GM12878 (cell line): ENCODE results near the gene CNNM3.

Experiments
- BHLHE40 ChIP-seq, 2 experiments: fragments of 450-650 bp in 1 of 2; IDR thresholded peaks; 2 replicates each; pipeline ENCODE4 v1.6.1; 2011 to 2017; ENCODE audit warnings: low read depth in 2 of 2, borderline replicate concordance in 1 of 2, improper control_type of control experiment in 1 of 2, low read length in 1 of 2, mild to moderate bottlenecking in 1 of 2
- BMI1 ChIP-seq: fragments of 450-650 bp; IDR thresholded peaks from 2 replicates; pipeline ENCODE4 v1.6.1; 2016; ENCODE audit warnings: mild to moderate bottlenecking, moderate library complexity, borderline replicate concordance
- BRCA1 ChIP-seq: IDR thresholded peaks from 2 replicates; pipeline ENCODE4 v1.6.1; 2011; ENCODE audit warnings: low read depth, low read length, improper control_type of control experiment
- EP300 ChIP-seq, 2 experiments: fragments of 150-350 bp in 1 of 2; IDR thresholded peaks; 2 replicates each; pipeline ENCODE4 v1.6.1; 2011 to 2012; ENCODE audit warnings: low read depth in 2 of 2, low read length in 2 of 2, borderline replicate concordance in 1 of 2, improper control_type of control experiment in 1 of 2, inconsistent platforms in 1 of 2; ENCODE audit not compliant: control insufficient read depth in 1 of 2
- GATAD2B ChIP-seq: fragments of 450-650 bp; conservative IDR thresholded peaks from 2 replicates; pipeline ENCODE4 v1.6.1; 2017; ENCODE audit warnings: low read depth, mild to moderate bottlenecking, moderate library complexity
- MXI1 ChIP-seq: fragments of 150-350 bp; IDR thresholded peaks from 2 replicates; pipeline ENCODE4 v1.6.1; 2011; ENCODE audit warnings: low read depth, mild to moderate bottlenecking, inconsistent platforms, low read length, improper control_type of control experiment
- POLR2A ChIP-seq: IDR thresholded peaks from 2 replicates; pipeline ENCODE4 v1.6.1; 2011; ENCODE audit warnings: low read depth, mild to moderate bottlenecking, low read length
- POLR2AphosphoS2 ChIP-seq: IDR thresholded peaks from 2 replicates; pipeline ENCODE4 v1.6.1; 2011; ENCODE audit warnings: low read depth, mild to moderate bottlenecking, low read length, improper control_type of control experiment, moderate library complexity
- POLR2AphosphoS5 ChIP-seq: IDR thresholded peaks from 2 replicates; pipeline ENCODE4 v1.6.1; 2011; ENCODE audit warnings: mild to moderate bottlenecking, low read length, inconsistent platforms
- RAD21 ChIP-seq: IDR thresholded peaks from 2 replicates; pipeline ENCODE4 v1.6.1; 2011; ENCODE audit warnings: mild to moderate bottlenecking, low read depth, low read length, moderate library complexity; ENCODE audit not compliant: insufficient read depth
- TCF7 ChIP-seq: IDR thresholded peaks from 2 replicates; pipeline ENCODE4 v1.6.1; 2014; ENCODE audit warnings: antibody characterized with exemption, borderline replicate concordance
- TF ChIP-seq, protein P1 (sequence below), 3 experiments: IDR thresholded peaks in 2 of 3; conservative IDR thresholded peaks in 1 of 3; 2 replicates each; pipeline ENCODE4 v1.5.1; 2011; ENCODE audit warnings: low read depth in 3 of 3, low read length in 3 of 3, mild to moderate bottlenecking in 3 of 3, control low read depth in 2 of 3, moderate library complexity in 2 of 3, inconsistent platforms in 1 of 3, mixed read lengths in 1 of 3; ENCODE audit not compliant: control insufficient read depth in 2 of 3, insufficient read depth in 1 of 3; ENCODE audit errors: extremely low read depth in 1 of 3
- TF ChIP-seq, protein P2 (sequence below): fragments of 450-650 bp; IDR thresholded peaks from 2 replicates; pipeline ENCODE4 v1.6.1; 2017; ENCODE audit warnings: mild to moderate bottlenecking, moderate library complexity
- TF ChIP-seq, protein P3 (sequence below): IDR thresholded peaks from 2 replicates; pipeline ENCODE4 v1.6.1; 2012; ENCODE audit warnings: low read depth, low read length, improper control_type of control experiment

DNA sequence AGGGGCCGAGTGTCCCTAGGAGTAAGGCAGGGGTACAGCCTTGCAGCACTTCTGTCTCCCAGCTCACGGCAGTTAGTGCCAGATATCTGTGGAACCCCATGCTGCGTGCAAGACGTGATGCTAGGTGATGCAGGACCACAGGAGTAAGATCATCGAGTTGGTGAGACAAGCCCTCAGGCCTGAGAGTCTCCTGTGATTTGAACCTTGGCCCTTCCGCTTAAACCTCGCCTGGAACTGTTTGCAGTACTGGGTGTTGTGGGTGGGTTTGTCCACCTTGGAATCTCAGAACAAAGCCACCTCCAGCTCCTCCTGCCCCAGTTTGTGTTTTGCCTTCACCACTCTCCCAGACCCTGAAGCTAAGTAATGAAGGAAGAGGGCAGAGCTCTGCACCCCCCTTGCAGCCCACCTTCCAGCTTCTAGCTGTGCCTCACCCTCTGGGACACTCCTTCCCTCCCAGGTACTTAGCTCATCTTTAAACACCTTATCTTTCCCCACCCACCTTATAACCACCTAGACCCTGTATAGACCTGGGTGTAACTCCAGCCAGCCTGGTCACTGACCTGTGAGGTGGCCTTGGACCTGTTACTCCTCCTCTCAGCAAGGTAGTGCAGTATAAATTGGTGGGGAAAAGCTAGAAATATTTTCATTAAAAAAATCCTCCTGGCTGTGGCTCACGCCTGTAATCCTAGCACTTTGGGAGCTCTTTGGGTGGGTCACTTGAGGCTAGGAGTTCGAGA lies 48.8 kb upstream of the CNNM3 start:
- TF ChIP-seq, protein P1, sequence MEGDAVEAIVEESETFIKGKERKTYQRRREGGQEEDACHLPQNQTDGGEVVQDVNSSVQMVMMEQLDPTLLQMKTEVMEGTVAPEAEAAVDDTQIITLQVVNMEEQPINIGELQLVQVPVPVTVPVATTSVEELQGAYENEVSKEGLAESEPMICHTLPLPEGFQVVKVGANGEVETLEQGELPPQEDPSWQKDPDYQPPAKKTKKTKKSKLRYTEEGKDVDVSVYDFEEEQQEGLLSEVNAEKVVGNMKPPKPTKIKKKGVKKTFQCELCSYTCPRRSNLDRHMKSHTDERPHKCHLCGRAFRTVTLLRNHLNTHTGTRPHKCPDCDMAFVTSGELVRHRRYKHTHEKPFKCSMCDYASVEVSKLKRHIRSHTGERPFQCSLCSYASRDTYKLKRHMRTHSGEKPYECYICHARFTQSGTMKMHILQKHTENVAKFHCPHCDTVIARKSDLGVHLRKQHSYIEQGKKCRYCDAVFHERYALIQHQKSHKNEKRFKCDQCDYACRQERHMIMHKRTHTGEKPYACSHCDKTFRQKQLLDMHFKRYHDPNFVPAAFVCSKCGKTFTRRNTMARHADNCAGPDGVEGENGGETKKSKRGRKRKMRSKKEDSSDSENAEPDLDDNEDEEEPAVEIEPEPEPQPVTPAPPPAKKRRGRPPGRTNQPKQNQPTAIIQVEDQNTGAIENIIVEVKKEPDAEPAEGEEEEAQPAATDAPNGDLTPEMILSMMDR (IDR thresholded peaks at IDR 0.05 in 2 of 3, conservative IDR thresholded peaks at IDR 0.05 in 1 of 3; ENCODE audit: control insufficient read depth in 2 of 3, extremely low read depth in 1 of 3, insufficient read depth in 1 of 3, low read depth in 3 of 3, low read length in 3 of 3) = no peak
- TF ChIP-seq POLR2AphosphoS5 = no peak
- no peak for TF ChIP-seq GATAD2B
- TF ChIP-seq, protein P2, sequence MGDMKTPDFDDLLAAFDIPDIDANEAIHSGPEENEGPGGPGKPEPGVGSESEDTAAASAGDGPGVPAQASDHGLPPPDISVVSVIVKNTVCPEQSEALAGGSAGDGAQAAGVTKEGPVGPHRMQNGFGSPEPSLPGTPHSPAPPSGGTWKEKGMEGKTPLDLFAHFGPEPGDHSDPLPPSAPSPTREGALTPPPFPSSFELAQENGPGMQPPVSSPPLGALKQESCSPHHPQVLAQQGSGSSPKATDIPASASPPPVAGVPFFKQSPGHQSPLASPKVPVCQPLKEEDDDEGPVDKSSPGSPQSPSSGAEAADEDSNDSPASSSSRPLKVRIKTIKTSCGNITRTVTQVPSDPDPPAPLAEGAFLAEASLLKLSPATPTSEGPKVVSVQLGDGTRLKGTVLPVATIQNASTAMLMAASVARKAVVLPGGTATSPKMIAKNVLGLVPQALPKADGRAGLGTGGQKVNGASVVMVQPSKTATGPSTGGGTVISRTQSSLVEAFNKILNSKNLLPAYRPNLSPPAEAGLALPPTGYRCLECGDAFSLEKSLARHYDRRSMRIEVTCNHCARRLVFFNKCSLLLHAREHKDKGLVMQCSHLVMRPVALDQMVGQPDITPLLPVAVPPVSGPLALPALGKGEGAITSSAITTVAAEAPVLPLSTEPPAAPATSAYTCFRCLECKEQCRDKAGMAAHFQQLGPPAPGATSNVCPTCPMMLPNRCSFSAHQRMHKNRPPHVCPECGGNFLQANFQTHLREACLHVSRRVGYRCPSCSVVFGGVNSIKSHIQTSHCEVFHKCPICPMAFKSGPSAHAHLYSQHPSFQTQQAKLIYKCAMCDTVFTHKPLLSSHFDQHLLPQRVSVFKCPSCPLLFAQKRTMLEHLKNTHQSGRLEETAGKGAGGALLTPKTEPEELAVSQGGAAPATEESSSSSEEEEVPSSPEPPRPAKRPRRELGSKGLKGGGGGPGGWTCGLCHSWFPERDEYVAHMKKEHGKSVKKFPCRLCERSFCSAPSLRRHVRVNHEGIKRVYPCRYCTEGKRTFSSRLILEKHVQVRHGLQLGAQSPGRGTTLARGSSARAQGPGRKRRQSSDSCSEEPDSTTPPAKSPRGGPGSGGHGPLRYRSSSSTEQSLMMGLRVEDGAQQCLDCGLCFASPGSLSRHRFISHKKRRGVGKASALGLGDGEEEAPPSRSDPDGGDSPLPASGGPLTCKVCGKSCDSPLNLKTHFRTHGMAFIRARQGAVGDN = no peak
- TF ChIP-seq BMI1 = no peak
- no peak for TF ChIP-seq TCF7
- no peak for TF ChIP-seq POLR2AphosphoS2
- no peak for TF ChIP-seq POLR2A
- no peak for TF ChIP-seq MXI1
- TF ChIP-seq BHLHE40 (IDR thresholded peaks at IDR 0.05; ENCODE audit: borderline replicate concordance in 1 of 2, low read depth in 2 of 2, low read length in 1 of 2) = no peak
- no peak for TF ChIP-seq RAD21
- no peak for TF ChIP-seq EP300 (IDR thresholded peaks at IDR 0.05; ENCODE audit: borderline replicate concordance in 1 of 2, control insufficient read depth in 1 of 2, low read depth in 2 of 2, low read length in 2 of 2)
- TF ChIP-seq, protein P3, sequence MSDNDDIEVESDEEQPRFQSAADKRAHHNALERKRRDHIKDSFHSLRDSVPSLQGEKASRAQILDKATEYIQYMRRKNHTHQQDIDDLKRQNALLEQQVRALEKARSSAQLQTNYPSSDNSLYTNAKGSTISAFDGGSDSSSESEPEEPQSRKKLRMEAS = no peak
- TF ChIP-seq BRCA1 = no peak
